ENCODE data around the gene DERA.

The DERA gene

DNA sequence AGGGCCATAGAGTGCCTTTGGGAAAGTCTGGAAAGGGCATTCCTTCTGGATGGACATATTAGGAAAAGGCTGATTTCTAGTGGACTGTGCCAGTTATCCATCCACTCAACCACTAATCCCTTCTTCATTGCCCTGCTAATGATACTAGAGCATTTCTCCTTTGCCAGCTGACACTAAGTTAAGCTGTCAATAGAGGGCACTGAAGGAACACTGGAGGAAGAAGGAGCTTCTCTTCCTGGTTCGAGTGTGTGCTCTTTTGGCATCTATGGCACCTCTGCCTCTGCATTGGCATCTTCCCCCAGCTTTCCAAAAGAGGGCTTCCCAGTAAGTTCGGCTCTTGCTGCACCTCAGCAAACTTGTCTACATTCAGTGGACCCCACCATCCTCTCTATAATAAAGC is 165.4 kb downstream of the DERA start:
- no peak for DNase-seq (ENCODE audit: low spot score)

DNA sequence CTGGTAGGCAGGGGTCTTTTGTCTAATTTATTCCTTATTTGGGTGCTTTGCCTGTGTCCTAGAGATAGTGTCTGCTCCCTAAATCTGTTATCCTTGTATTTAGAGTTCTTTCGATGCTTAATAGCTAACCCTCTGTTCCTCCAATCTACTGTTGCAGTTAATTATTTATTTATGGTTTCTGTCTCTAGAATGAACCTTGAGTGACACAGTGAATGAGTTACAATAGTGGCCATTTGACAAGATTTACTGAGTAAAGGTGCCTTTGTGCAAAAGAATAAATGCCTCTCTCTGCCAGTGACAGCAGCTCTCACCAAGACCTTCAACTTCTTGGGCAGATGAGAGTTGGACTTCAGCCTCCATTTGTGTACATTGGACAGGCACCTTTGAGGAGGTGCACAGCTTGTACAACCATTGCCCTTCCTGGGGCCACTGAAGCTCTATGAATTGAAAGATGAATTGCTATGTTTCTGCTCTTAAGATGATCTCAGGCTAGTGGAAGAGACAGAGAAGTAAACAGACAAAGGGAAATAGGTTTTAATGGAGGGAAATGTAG is 165.9 kb downstream of the DERA start:
- no peak for DNase-seq (ENCODE audit: low spot score)

DNA sequence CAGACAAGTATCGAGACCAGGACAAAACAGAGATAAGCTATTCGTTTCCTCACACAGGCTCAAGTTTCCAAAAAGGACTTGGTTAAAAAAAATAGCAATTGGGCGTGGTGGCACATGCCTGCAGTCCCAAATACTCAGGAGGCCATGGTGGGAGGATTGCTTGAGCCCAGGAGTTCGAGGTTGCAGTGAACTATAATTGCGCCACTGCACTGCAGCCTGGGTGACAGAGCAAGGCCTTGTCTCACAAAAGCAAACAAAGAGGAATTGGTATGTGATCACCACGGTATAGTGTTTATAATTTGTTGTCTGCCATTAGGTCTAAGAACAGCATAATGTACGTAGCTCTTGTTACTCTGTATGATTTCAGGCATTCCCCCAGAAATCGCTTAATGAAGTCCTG is 175.3 kb downstream of the DERA start:
- DNase-seq (ENCODE audit: low spot score), result no peak

DNA sequence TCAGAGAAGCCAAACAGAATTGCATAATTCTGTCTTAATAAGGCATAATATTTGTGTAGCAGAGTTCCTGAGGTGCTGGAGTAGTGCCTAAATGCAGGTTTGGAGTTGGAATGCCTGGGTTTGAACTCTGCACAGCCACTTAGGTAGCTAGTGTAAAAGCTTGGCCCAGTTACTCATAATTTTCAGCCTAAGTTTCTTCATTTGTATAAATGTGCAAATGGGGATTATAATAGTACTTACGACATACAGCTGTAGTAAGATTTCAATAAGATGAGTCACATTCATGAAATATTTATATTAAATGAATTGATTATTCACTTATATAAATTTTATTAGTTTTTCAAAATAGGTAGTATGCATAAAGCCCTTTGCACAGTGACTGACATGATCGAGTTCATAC is 175.8 kb downstream of the DERA start:
- no peak for DNase-seq (ENCODE audit: low spot score)

All from hepatic stellate cell (primary cell).